Measurements from ENCODE around the gene GABARAP. TPM values are rescaled to one million over a fixed set of nuclear protein-coding genes. Genes with fewer than 3 reads are reported as not detected.

The GABARAP gene
- total RNA-seq, 4 donors from 2014 or later = 172 to 384 (median 197) TPM

DNA sequence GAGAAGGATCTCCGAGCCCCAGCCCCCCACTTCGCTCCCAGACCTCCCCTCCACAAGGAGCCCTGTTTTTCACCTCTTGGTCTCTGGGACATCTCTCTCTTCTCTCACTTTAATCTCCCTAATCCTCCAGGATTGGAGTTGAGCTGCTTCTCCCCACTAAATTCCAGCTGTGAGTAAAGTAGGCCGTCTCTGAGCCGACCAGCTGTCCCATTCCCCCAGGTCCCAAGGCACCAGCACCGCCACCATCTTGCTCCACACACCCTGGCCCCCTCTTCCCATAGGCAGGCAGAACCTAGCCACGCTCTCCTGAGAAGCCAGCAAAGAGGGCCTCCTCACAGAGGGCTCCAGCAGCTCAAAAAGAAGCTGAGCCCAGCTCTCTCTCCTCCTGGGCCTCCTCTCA is 23.5 kb downstream of the GABARAP start:
- no peaks in the 10 kb centered on the region for H3K27me3 ChIP-seq

GRCh38 chr17:7218166-7218565 is 24.1 kb downstream of the GABARAP start:
- peaks cover 7 to 22% (median 7%) of the 10 kb centered on the region in 3 donors for H3K36me3 ChIP-seq
- WGBS, 2 donors = 43 to 65% methylated on average over 1 to 5 of the region's 6 CpGs
- peaks cover 65 to 97% (median 65%) of the 10 kb centered on the region in 3 donors for H3K4me1 ChIP-seq
- intact Hi-C loops (cut with DNase I) = no loop called here
- H3K27me3 ChIP-seq = no peaks in the 10 kb centered on the region
- DNase-seq = no peak
- H3K27ac ChIP-seq = peak overlapping the region; percentile 32 to 100 (median 98)
- no peaks in the 10 kb centered on the region for H3K9me3 ChIP-seq
- peak overlapping the region in 3 of 4 donors; percentile 42 to 73 (median 52) for H3K4me3 ChIP-seq
- no peak for TF ChIP-seq POLR2A (IDR thresholded peaks at IDR 0.05)
- TF ChIP-seq, protein P1, sequence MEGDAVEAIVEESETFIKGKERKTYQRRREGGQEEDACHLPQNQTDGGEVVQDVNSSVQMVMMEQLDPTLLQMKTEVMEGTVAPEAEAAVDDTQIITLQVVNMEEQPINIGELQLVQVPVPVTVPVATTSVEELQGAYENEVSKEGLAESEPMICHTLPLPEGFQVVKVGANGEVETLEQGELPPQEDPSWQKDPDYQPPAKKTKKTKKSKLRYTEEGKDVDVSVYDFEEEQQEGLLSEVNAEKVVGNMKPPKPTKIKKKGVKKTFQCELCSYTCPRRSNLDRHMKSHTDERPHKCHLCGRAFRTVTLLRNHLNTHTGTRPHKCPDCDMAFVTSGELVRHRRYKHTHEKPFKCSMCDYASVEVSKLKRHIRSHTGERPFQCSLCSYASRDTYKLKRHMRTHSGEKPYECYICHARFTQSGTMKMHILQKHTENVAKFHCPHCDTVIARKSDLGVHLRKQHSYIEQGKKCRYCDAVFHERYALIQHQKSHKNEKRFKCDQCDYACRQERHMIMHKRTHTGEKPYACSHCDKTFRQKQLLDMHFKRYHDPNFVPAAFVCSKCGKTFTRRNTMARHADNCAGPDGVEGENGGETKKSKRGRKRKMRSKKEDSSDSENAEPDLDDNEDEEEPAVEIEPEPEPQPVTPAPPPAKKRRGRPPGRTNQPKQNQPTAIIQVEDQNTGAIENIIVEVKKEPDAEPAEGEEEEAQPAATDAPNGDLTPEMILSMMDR (IDR thresholded peaks at IDR 0.05) = no peak

More for the DNA sequence above, 23.5 kb downstream of the GABARAP start:
- Histone ChIP-seq H3K36me3 (peaks cover 13 to 28% (median 13%) of the 10 kb centered on the region in 3 donors), H3K4me1 (peaks cover 66 to 97% (median 70%) of the 10 kb centered on the region in 3 donors), H3K9me3 (no peaks in the 10 kb centered on the region), H3K4me3 (no peak overlapping the region), H3K27ac (peak overlapping the region; percentile 95 to 100 (median 98))
- intact Hi-C loops (cut with DNase I) = no loop called here
- TF ChIP-seq POLR2A (IDR thresholded peaks at IDR 0.05) = no peak
- TF ChIP-seq, protein P1 (IDR thresholded peaks at IDR 0.05) = no peak
- no peak for DNase-seq
- 71 to 83% methylated on average over 4 to 6 of the region's 6 CpGs for WGBS, 2 donors

GRCh38 chr17:7217113-7217987 is 24.9 kb downstream of the GABARAP start:
- H3K36me3 ChIP-seq = peaks cover 0 to 14% (median 0%) of the 10 kb centered on the region in 3 donors
- no peak for DNase-seq
- H3K4me1 ChIP-seq = peaks cover 59 to 89% (median 61%) of the 10 kb centered on the region in 3 donors
- intact Hi-C loops (cut with DNase I) = no loop called here
- no peaks in the 10 kb centered on the region for H3K9me3 ChIP-seq
- H3K4me3 ChIP-seq = peak overlapping the region; percentile 20 to 73 (median 47)
- 2 to 4% methylated on average over 12 to 15 of the region's 32 CpGs for WGBS, 2 donors
- peak overlapping the region; percentile 32 to 100 (median 98) for H3K27ac ChIP-seq
- TF ChIP-seq, protein P1 (IDR thresholded peaks at IDR 0.05) = no peak
- TF ChIP-seq POLR2A (IDR thresholded peaks at IDR 0.05) = no peak
- no peaks in the 10 kb centered on the region for H3K27me3 ChIP-seq

DNA sequence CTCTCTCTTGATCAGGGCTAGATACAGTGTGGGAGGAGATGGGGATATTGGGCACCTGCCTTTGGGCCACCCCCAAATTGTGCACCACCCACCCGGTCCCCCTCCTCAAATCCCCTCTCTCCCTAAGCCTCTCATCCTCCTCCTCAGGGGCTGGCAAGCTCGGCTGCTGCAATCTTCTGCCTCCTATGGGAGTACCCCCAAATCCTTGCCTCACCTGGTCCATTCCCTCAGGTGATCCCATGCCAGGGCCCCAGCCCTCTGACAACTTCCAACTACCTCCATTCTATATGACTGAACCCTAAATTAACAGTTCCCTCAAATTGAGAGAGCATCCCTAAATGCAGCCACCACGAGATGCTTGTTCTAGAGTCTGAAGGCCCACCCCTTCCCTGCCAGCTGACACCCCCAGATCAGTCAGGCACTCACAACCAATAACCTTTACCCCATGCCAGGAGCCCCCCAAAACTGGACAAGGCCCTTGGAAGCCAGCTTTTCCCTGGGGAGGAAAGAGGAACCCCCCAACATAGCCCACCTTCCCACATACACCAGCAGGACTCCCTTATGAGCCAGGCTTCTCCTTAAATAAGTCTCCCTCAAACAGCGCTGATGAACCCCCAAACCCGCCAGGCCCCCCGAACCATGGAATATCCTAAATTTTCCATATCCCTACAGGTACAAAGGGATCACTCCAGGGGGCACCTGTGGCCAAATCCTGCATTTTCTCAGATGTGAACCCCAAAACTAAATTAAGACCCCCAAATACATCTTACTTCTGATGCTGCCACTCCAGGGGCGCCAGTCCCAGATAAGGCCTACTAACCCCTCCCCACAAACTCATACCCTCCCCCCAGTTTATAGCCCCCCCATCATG is 25.8 kb downstream of the GABARAP start:
- Histone ChIP-seq H3K27me3 (no peaks in the 10 kb centered on the region), H3K4me1 (peaks cover 50 to 88% (median 57%) of the 10 kb centered on the region in 3 donors), H3K4me3 (peak overlapping the region; percentile 20 to 73 (median 47)), H3K27ac (peak overlapping the region; percentile 32 to 100 (median 98)), H3K36me3 (peaks cover 0 to 5% (median 0%) of the 10 kb centered on the region in 3 donors), H3K9me3 (no peaks in the 10 kb centered on the region)
- DNase-seq = no peak
- TF ChIP-seq, protein P1 (IDR thresholded peaks at IDR 0.05) = no peak
- TF ChIP-seq POLR2A (IDR thresholded peaks at IDR 0.05) = no peak
- intact Hi-C loops (cut with DNase I) = no loop called here
- WGBS, 2 donors = 20 to 25% methylated on average over 6 of the region's 7 CpGs
